ENCODE results near the gene KMT2E.

Gene KMT2E

DNA sequence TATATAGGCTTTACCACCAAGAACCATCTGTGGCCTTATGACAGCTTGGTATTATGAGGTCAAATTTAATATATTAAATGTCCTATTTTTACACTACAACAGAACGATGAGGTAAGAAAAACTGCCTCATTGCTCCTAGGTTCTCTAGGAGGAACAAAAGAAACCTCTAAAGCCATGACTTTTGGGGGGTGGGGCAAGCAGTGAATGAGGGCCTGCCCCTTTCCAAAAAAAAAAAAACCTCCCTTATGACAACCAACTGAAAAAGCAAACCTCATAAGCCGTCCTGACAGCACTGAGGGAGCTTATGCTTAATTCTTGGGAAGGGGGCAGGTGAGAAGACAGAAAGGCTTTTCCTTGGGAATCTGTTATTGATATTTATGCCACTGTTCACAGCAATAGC, 116.6 kb downstream of the KMT2E start:
- no peak for DNase-seq (ENCODE audit: low spot score)

DNA sequence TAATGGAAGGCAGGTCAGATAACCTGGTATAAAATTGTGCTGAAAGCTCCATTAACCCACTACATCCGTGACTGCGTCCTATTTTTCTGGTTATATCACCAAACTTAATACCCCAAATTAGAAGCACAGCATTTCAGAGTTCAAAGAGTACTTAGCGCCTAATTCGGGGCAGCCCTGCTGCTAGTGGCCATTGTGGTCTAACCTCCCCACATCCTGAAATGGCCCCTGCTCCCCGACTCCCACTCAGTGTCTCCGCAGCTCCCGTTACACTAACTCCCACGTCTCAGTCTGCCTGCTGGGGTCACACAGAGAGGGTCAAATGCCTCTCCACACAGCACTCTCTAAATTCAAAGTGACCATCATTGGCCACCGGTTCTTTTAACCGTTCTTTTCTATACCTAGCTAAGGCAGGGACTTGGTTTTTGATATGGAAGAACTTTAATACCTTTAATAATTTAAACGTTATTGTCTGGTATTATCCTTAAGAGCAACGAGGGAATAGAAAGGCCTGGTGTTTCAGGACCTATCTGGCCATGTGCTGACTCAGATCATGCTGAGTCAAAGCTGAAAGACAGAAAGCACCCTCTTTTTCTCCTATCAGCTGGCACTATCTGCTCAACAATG, 117.1 kb downstream of the KMT2E start:
- DNase-seq (ENCODE audit: low spot score): peak; percentile 18

DNA sequence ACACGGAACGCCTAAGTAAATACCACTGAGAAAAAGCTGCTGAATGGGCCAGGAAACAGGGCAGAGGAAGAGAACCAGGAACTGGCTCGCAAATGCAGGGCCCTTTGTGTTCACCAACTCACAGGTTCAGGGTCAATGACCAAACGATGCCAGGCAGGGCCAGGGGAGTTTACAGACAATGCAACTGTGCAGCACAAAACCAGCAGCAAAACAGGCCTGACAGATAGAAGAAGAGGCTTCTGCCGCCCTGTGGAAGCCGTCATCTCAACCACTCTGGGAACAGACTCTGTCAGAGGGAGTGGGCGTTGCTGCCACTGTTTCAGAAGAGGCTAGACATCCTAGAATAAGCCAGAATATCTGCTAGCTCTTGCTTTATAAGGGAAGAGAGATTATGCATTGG, 117.9 kb downstream of the KMT2E start:
- DNase-seq (ENCODE audit: low spot score): no peak

DNA sequence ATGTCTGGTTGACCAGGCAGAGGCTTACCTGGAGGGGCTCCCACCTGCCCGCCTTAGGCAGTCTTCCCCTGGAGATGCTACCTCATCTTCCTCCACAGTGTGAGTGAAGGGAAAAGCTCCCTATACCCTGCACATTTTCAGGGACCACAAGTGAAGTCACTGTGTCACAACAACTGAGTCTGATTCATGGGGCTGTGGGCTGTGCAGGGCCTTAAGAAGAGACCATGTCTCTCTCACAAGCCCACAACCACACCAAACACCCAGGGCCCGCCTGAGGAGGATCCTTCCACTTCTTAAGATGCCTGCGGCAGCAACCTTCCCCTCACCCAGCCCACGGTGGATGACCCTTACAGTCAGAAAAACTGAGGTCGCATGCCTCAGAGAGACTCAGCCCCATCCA, 118.3 kb downstream of the KMT2E start:
- DNase-seq (ENCODE audit: low spot score): no peak

DNA sequence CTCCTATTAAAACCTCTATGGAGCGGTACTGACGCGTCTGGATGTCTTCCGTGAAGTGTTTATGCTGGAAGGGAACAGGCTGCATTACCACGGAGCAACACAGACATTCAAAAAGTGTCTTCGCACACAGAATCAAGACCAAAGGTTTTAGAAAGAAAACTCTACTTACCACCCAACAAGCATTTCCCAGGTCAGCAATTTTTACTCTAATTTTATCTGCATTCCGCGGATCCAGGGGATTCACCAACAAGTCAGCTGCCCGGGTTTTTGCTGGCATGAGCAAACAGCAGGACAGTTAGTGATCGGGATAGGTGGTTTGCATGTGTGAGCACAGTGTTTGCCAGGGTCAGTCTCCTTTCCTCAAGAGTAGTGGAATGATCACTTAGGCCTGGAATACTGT, 118.8 kb downstream of the KMT2E start:
- no peak for DNase-seq (ENCODE audit: low spot score)

DNA sequence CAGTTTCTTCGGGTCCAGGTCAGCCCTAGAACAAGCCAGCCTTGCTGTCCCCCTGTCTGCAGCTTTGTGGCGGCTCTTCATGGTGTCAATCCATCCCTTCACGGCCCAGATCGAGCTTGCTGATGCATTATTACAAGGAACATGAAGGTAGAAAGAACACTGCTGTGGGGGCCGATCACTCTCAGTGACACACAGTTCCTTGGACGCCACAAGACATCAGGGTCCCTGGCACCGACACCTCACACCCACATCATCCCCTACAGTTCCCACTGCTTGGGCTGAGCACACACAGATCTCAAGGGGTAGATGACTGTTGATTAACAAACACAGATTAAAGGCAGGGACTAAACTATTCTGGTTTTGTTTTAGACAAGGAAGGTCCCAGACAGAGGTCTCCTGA, 119.4 kb downstream of the KMT2E start:
- DNase-seq (ENCODE audit: low spot score): no peak

DNA sequence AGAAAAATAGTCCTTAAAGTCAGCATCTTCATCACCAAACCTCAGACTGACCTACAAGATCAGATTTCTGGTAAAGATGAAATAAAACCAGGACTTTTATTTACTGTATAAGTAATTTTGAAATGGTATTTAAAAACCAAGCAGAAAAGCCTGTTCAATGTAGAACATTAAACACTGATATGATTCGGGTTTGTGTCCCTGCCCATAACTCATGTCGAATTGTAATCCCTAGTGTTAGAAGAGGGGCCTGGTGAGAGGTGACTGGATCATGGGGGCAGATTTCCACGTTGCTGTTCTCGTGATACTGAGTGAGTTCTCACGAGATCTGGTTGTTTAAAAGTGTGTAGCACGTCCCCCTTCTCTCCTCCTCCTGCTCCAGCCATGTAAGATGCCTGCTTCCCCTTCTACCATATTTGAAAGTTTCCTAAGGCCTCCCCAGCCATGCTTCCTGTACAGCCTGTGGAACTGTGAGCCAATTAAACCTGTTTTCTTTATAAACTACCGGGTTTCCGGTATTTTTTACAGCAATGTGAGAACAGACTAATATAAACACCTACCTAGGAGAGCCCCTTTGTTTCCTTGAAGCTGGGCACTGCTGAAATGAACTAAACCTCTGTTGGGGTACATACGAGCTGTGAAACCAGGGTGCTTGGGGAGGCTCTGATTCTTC, 120.1 kb downstream of the KMT2E start:
- DNase-seq (ENCODE audit: low spot score): no peak

DNA sequence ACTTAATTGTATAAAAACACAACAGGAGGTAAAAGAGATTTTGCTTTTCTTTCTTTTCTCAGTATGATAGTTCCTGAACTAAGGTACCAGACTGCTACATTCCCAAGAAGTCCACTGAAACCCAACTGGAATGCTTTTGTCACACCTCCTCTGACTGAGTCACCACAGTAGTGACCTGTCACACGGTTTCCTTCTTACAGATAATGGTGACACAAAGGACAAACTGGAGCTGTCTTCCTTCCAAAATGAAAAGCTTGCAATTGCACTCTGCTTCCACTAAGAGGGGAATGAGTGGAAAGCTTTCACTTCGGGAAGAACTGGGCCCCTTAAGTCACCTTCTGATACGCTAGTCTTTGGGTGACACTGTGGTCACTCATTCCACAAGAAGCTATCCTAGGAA, 122.2 kb downstream of the KMT2E start:
- DNase-seq (ENCODE audit: low spot score): peak; percentile 18

DNA sequence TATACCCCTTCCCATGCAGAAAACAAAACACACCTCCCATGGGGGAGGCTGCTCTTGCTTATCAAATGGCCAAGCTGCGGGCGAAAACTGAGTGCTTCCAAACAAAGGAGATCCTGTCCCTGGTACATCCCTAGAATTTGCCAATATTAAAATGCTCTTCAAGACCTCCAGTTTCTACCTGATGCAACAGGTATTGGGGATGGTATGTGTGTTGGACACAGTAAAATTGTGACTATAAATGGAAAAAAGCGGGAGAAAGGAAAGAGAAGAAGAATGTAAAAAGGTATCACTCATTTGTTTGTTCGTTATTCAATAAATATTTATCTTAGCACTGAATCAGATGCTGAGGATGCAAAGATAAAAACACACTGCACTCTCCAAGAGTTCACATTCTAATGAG, 123.9 kb downstream of the KMT2E start:
- no peak for DNase-seq (ENCODE audit: low spot score)

DNA sequence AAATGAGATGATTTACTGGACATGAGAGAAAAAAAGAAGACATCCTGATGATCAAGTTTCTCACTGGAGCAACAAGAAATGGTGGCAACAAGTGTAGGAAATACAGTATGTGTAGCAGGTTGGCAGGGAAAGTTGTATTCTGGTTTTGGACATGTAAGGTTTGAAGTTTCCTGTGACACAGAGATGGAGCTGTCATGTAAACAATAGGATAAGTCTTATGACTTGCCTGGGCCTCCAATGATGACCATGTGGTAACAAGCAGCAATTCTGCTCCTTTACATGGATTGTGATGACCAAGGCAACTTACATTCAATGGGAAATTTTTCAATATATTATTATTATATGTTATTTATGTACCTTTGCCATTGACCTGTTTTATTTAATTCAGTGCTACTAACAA, 125.4 kb downstream of the KMT2E start:
- DNase-seq (ENCODE audit: low spot score): no peak

DNA sequence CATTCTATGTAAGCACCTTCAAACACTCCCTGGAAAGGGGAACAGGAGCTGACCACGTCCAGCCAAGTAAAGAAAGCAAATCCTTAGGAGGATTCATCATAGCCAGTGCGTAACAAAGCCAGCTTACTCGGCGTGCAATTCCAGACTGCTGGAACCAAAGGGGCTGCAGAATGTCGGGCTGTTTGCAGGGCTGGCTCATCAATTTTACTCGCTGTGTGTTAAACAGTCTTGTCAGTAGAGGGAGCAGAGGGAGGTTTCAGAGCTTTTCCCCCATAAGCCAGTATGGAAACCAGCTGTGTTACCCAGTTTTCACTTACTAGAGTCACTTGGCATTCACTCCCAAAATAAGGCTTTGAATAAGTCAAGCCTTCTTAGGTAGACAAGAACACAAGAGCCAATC, 127.1 kb downstream of the KMT2E start:
- peak; percentile 31 for DNase-seq (ENCODE audit: low spot score)

DNA sequence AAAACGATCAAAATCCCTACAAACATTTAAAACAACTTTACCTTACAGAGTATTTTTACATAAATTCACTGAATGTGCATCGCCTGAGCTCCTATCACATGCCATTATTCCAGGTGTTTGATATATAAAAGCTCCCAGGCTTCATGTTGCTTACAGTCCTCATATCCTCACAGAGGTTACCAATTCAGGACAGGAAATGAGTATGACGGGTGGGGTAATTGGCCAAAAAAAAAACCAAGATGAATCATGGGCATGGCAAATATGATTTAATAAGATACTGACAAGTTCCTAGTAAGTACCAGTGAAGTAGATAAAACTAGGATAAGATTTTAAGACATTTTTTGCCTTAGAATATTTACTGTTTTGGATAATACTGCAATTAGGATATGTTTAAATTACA, 135.8 kb downstream of the KMT2E start:
- DNase-seq (ENCODE audit: low spot score): peak; percentile 29

DNA sequence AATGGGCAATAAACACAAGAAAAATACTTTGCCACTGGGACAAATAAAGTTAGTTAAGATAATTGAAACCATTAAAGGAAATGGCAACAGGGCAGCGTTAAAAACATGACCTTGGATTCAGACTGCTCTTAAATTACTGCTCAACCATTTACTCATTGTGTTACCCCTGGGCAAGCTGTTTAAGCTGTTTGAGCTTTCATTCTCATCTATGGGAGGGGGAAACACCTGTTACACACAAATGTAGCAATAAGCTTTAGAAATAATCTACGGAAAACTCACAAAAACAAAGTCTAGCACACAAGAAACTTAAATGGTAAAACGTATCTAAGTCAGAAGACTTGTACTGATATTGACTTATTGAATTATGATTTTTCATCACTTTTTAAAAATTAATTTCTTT, 137.1 kb downstream of the KMT2E start:
- no peak for DNase-seq (ENCODE audit: low spot score)

DNA sequence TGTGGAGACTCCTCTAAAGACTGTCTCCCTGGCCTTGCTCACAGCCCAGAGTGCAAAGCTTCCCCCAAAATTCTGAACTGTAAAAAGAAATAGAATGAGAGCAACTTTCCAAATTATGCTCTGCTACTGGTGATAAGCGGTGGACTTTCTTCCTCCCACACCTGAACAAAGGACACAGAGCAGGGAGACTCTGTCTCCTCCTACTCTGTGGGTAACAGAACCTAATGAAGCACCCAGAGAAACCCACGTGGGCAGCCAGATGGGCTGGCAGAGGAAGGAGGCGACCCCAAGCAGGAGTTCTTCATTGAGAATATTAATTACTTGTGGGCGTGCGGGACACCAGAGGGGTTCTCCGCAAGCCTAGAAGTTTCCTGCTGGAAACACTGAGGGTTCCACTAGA, 139.5 kb downstream of the KMT2E start:
- DNase-seq (ENCODE audit: low spot score): no peak

DNA sequence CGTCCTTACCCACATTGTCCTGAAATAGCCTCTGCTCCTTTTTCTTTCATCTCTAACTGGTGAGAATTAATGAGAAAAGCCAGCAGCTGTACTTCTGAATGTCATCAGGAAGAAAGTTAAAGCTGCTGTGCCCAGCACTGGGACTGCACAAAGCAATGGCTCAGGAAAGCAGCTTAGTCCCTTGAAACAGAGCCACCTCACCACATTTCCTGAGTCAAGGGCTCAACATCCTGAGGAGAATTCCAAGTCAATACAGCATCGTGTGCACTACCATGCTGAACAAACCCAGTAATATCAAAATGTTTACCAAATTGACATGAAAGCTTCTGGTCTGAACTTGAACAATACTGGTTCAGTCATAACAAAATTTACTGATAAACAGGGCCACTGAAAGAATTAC, 140.1 kb downstream of the KMT2E start:
- DNase-seq (ENCODE audit: low spot score): no peak

DNA sequence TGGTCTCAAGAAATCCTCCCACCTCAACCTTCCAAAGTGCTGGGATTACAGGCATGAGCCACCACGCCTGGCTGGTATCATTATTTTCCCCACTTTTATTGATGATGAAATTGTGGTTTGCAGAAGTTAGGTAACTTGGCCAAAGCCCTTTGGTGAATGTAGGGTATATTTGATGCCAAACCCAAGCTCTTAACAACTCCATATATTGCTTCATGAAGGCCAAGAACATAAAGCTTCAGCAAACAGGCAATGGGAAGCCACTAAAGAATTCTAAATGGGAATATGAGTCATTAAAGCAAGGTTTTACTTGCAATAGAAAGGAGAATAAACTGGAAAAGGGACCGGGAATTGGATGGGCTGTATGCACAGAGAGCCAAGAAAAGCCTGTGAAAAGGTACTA, 142.7 kb downstream of the KMT2E start:
- DNase-seq (ENCODE audit: low spot score): no peak

DNA sequence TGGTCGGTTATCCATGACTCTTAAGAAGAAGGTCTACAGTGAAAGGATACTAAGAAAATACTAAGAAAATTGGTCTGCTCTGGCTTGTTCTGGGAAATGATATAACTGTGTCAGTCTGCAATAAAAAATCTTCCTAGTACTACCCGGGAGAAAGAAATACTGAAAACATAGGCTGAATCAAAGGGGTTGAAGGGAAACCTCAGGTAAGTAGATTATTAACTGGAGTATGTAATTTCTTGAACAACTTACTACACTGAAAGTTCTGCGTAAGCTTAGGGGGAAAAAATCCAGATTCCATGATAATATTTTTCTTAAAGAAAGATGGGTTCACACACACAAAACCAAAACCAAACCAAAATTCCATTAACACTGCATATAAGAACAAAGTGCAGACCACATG, 143.3 kb downstream of the KMT2E start:
- no peak for DNase-seq (ENCODE audit: low spot score)

DNA sequence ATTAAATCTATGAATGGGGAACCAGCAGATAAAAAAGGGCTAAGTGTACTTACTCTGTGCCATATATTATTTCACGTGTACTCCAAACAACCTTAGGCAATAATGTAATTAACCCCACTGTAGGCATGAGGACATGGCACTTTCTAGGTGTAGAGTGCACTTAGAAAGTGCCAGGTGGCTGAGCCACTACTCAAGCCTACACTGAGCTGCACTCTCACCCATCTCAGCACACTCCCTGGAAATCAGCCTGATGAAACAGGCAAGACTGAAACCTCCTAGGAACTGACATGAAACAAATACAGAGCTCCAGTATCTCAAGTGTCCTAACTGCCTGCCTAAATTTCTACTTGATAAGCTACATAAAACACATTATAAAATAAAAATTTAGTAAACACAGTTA, 147.4 kb downstream of the KMT2E start:
- no peak for DNase-seq (ENCODE audit: low spot score)
